Adrenal gland (tissue), 12 donors: ENCODE data around the gene ELOA. TPM values are rescaled to one million over a fixed set of nuclear protein-coding genes. Genes with fewer than 3 reads are reported as not detected.

Source experiments
- DNase-seq, 7 donors: peaks; one replicate each; pipeline ENCODE4 v3.0.0-alpha.2; 2019 to 2020
- H3K27ac ChIP-seq, 5 donors: fragments of 200-600 bp; sonication (generic) in 4 of 5; 1 replicate in 3 of 5; 2 replicates in 2 of 5; pipeline versions ENCODE4 v1.5.1 to v1.8.0; 2016 to 2020; ENCODE audit warnings: mild to moderate bottlenecking in 1 of 5
- H3K27me3 ChIP-seq: fragments of 200-600 bp; 2 replicates; pipeline ENCODE4 v1.8.0; 2021
- H3K36me3 ChIP-seq, 2 donors: fragments of 200-600 bp; replicated peaks in 1 of 2; 1 replicate in 1 of 2; 2 replicates in 1 of 2; pipeline versions ENCODE4 v1.5.1 to v1.8.0; 2018 to 2022
- H3K4me1 ChIP-seq, 2 donors: fragments of 200-600 bp; replicated peaks in 1 of 2; 1 replicate in 1 of 2; 2 replicates in 1 of 2; pipeline versions ENCODE4 v1.5.1 to v1.8.0; 2018 to 2021
- H3K4me3 ChIP-seq, 4 donors: fragments of 200-600 bp; sonication (generic) in 3 of 4; one replicate each; pipeline ENCODE4 v1.5.1; 2016 to 2018
- H3K9me3 ChIP-seq, 3 donors: fragments of 200-600 bp; sonication (generic) in 1 of 3; replicated peaks in 1 of 3; 1 replicate in 2 of 3; 2 replicates in 1 of 3; pipeline versions ENCODE4 v1.5.1 to v1.8.0; 2016 to 2021
- POLR2A ChIP-seq, 2 donors: fragments of 450-650 bp; IDR thresholded peaks; one replicate each; pipeline ENCODE4 v1.6.1; 2017; ENCODE audit warnings: antibody characterized with exemption in 2 of 2, mild to moderate bottlenecking in 2 of 2, moderate library complexity in 1 of 2
- WGBS, 4 donors: extraction: QIAGEN DNeasy Blood & Tissue Kit in 2 of 4; methylation state at CpG; one replicate each; pipeline versions ENCODE4 v1.1.5 to v1.1.7; 2013 to 2017; 5-methylcytosine and 5-hydroxymethylcytosine counted together
- intact Hi-C, 2 donors: fragments of 100-400 bp; cut with DNase I; formaldehyde crosslinking; loops; one replicate each; pipeline versions ENCODE4 v1.14.1 to v1.15.0; 2022 to 2023
- polyA plus RNA-seq, 3 donors: library from polyadenylated mRNA; stranded (reverse); fragments of 200-250 nt in 2 of 3; fragments of 350-450 nt in 1 of 3; fragmentation: Illumina TruSeq in 1 of 3; extraction: RNeasy Lipid Tissue Mini Kit (QIAGEN cat#74804) in 1 of 3; gene quantifications; one replicate each; pipeline ENCODE4 v1.2.3, GENCODE V29; 2013 to 2014
- total RNA-seq, 9 donors: library from RNA; depleted of rRNA in 4 of 9; stranded (reverse); fragments of >200 nt in 4 of 9; fragments of 120-200 nt in 1 of 9; fragmentation: NEBNext Ultra II Directional in 1 of 9; extraction: Animal tissue kit (Norgen Biotek cat#: 25700) in 1 of 9; gene quantifications; one replicate each; pipeline versions ENCODE4 v1.1.0 to v1.2.4, GENCODE V29; 2013 to 2023
- TF ChIP-seq, protein P1 (sequence below), 6 experiments: fragments of 450-650 bp in 4 of 6; fragments of 200-600 bp in 2 of 6; sonication (generic) in 1 of 6; IDR thresholded peaks; 1 replicate in 5 of 6; 2 replicates in 1 of 6; pipeline versions ENCODE4 v1.5.1 to v1.8.0; 2016 to 2021; ENCODE audit warnings: antibody characterized with exemption in 6 of 6, mild to moderate bottlenecking in 2 of 6, moderate library complexity in 1 of 6
- donor health status: healthy with polysubstance abuse.
- donor health status: Bipolar disorder and iron deficiency.
- donor health status: DM: yes; HTN: yes; CAD: no.
- donor health status: DM: no; HTN: no; CAD: no.
- donor health status: DM: no; HTN: no; CAD: no.
- donor health status: DM: yes; HTN: yes; CAD: no.

ELOA gene
- total and polyA plus RNA-seq, 12 donors, result 11.5 to 44.7 (median 30.9) TPM

DNA sequence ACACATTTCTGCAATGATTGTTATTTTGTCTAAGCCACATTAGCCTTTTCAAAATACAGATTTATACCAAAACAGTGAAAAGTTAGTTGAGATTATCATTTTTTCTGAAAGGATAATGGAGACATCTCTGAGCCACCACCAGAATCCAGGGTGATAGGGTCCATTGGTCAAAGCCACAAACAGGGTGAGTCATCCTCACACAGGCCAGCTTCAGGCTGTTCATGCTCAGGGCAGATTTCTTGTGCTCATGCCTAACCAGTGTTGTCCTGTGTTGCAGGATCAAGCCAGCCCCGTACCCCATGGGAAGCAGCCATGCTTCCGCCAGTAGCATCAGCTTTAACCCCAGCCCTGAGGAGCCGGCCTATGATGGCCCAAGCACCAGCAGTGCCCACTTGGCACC, 13.4 kb downstream of the ELOA start:
- H3K36me3 ChIP-seq, result peaks cover 0 to 100% of the 10 kb centered on the region in 2 donors
- WGBS, 4 donors, result 81 to 100% (median 87%) methylated on average over 1 to 3 of the region's 3 CpGs
- no peak overlapping the region for H3K27ac ChIP-seq
- no peaks in the 10 kb centered on the region for H3K9me3 ChIP-seq
- DNase-seq, result peak in 5 of 7 donors; percentile 18 to 45 (median 40)
- no peak overlapping the region for H3K4me3 ChIP-seq
- peaks cover 0 to 5% of the 10 kb centered on the region in 2 donors for H3K4me1 ChIP-seq
- no peak for TF ChIP-seq POLR2A (IDR thresholded peaks at IDR 0.05)
- TF ChIP-seq, protein P1, sequence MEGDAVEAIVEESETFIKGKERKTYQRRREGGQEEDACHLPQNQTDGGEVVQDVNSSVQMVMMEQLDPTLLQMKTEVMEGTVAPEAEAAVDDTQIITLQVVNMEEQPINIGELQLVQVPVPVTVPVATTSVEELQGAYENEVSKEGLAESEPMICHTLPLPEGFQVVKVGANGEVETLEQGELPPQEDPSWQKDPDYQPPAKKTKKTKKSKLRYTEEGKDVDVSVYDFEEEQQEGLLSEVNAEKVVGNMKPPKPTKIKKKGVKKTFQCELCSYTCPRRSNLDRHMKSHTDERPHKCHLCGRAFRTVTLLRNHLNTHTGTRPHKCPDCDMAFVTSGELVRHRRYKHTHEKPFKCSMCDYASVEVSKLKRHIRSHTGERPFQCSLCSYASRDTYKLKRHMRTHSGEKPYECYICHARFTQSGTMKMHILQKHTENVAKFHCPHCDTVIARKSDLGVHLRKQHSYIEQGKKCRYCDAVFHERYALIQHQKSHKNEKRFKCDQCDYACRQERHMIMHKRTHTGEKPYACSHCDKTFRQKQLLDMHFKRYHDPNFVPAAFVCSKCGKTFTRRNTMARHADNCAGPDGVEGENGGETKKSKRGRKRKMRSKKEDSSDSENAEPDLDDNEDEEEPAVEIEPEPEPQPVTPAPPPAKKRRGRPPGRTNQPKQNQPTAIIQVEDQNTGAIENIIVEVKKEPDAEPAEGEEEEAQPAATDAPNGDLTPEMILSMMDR (IDR thresholded peaks at IDR 0.05), result no peak
- H3K27me3 ChIP-seq, result no peaks in the 10 kb centered on the region
- intact Hi-C loops, result loop anchor here in 1 of 2 donors (10.0 kb wide), 1 partner anchor 62 kb away; the partner anchor contains the start of gene RPL11

DNA sequence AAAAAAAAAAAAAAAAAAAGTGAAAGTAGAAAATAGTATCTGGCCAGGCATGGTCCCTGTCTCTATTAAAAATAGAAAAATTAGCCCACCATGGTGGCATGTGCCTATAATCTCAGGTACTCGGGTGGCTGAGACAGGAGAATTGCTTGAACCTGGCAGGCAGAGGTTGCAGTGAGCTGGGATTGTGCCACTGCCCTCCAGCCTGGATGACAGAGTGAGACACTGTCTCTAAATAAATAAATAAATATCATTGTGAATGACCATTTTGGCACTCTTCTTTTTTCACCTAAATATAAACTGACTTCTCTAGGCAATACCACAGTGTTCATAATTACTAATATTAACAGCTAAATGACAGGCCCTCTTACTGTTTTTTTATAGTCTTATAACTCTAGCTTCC, 14.5 kb downstream of the ELOA start:
- Histone ChIP-seq H3K4me3 (no peak overlapping the region), H3K27me3 (no peaks in the 10 kb centered on the region), H3K4me1 (peaks cover 0 to 3% of the 10 kb centered on the region in 2 donors), H3K27ac (no peak overlapping the region), H3K9me3 (no peaks in the 10 kb centered on the region), H3K36me3 (peaks cover 0 to 95% of the 10 kb centered on the region in 2 donors)
- TF ChIP-seq, protein P1 (IDR thresholded peaks at IDR 0.05), result no peak
- TF ChIP-seq POLR2A (IDR thresholded peaks at IDR 0.05), result no peak
- DNase-seq, result peak in 1 of 7 donors; percentile 43
- intact Hi-C loops, result loop anchor here in 1 of 2 donors (10.0 kb wide), 1 partner anchor 63 kb away; the partner anchor contains the start of gene RPL11
- 89 to 100% (median 95%) methylated on average over 1 of the region's 1 CpG for WGBS, 4 donors

- H3K4me1 ChIP-seq, result peaks cover 0 to 3% of the 10 kb centered on the region in 2 donors
- intact Hi-C loops, result loop anchor here in 1 of 2 donors (10.0 kb wide), 1 partner anchor 64 kb away; the partner anchor contains the start of gene RPL11
- DNase-seq, result peak in 1 of 7 donors; percentile 50
- 37 to 65% (median 55%) methylated on average over 4 of the region's 4 CpGs for WGBS, 4 donors
- peaks cover 0 to 81% of the 10 kb centered on the region in 2 donors for H3K36me3 ChIP-seq
- peak overlapping the region in 2 of 5 donors; percentile 5 to 9 for H3K27ac ChIP-seq
- TF ChIP-seq POLR2A (IDR thresholded peaks at IDR 0.05), result no peak
- TF ChIP-seq, protein P1 (IDR thresholded peaks at IDR 0.05), result no peak
- H3K9me3 ChIP-seq, result no peaks in the 10 kb centered on the region
- no peak overlapping the region for H3K4me3 ChIP-seq
- no peaks in the 10 kb centered on the region for H3K27me3 ChIP-seq
Observed at GRCh38 chr1:23759277-23759676, 16.0 kb downstream of the ELOA start.

DNA sequence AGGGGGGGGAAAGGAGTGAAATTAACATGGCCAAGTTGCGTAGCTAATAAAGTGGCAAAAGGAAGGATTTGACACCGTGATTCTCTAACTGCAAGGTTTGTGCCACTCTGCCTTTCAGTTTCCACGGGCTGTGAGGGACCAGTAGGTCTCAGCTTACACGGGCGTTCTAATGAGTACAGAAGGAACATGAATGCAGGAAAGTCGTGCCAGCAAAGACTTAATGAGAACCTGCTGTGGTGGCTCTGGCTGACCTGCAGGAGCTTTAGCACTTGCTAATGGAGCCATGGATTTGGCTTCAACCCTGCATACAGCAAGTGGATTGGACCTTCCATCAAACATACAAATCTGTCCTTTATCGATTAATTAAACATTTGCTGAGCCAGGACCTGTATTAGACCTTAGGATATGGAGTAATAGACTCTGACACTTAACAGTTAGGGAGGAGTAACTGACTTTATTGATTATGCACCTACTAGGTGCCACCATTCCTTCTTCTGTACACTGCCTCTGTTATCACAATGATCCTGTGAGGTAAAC, 19.8 kb downstream of the ELOA start:
- no peak for DNase-seq
- no peak for TF ChIP-seq POLR2A (IDR thresholded peaks at IDR 0.05)
- TF ChIP-seq, protein P1 (IDR thresholded peaks at IDR 0.05), result no peak

More for the DNA sequence above, 19.8 kb downstream of the ELOA start:
- intact Hi-C loops, result no loop called here
- peaks cover 0 to 3% of the 10 kb centered on the region in 2 donors for H3K4me1 ChIP-seq
- H3K36me3 ChIP-seq, result peaks cover 0 to 42% of the 10 kb centered on the region in 2 donors
- no peaks in the 10 kb centered on the region for H3K27me3 ChIP-seq
- H3K27ac ChIP-seq, result no peak overlapping the region
- no peak overlapping the region for H3K4me3 ChIP-seq
- no peaks in the 10 kb centered on the region for H3K9me3 ChIP-seq
- 89 to 94% (median 92%) methylated on average over 7 of the region's 7 CpGs for WGBS, 4 donors
